ENCODE data around the gene DLGAP1. TPM values are rescaled to one million over a fixed set of nuclear protein-coding genes. Genes with fewer than 3 reads are reported as not detected.

Gene DLGAP1
- total and polyA plus RNA-seq, 4 donors = 0.06 to 1.2 (median 0.17) TPM; not detected in 1

GRCh38 chr18:4146797-4147196, 308.3 kb downstream of the DLGAP1 start (continued):
- no peak for TF ChIP-seq ZBTB33 (IDR thresholded peaks at IDR 0.05)
- TF ChIP-seq RAD21 (IDR thresholded peaks at IDR 0.05) = no peak

- no peaks in the 10 kb centered on the region for H3K36me3 ChIP-seq (ENCODE audit: control insufficient read depth in 4 of 4, insufficient read depth in 3 of 4, low read depth in 1 of 4, low read length in 3 of 4)
- H3K27me3 ChIP-seq (ENCODE audit: control insufficient read depth in 4 of 4, insufficient read depth in 4 of 4, low read length in 3 of 4) = no peaks in the 10 kb centered on the region
- H3K9me3 ChIP-seq (ENCODE audit: control insufficient read depth in 4 of 4, low read length in 3 of 4) = no peaks in the 10 kb centered on the region
- 60% methylated on average over 1 of the region's 1 CpG for WGBS
- no peak for DNase-seq (ENCODE audit: low spot score)
- H3K4me1 ChIP-seq (ENCODE audit: control insufficient read depth in 4 of 4, insufficient read depth in 4 of 4, low read length in 3 of 4) = no peaks in the 10 kb centered on the region
- no peak overlapping the region for H3K9ac ChIP-seq (ENCODE audit: low read depth in 1 of 2, low read length in 2 of 2)
- H3K27ac ChIP-seq (ENCODE audit: low read depth in 1 of 2, low read length in 2 of 2) = no peak overlapping the region
- H3K4me3 ChIP-seq (ENCODE audit: low read depth in 1 of 3, low read length in 3 of 3) = no peak overlapping the region
- no peak for TF ChIP-seq EGR1 (IDR thresholded peaks at IDR 0.05; ENCODE audit: low read depth in 2 of 2)
- TF ChIP-seq YY1 (IDR thresholded peaks at IDR 0.05) = no peak
- TF ChIP-seq NR2F2 (IDR thresholded peaks at IDR 0.05) = no peak
- no peak for TF ChIP-seq MAX (IDR thresholded peaks at IDR 0.05)
- no peak for TF ChIP-seq FOXA2 (IDR thresholded peaks at IDR 0.05)
Observed at GRCh38 chr18:4144201-4144600, 310.9 kb downstream of the DLGAP1 start.

GRCh38 chr18:4143585-4143984, 311.5 kb downstream of the DLGAP1 start:
- Histone ChIP-seq H3K9me3 (ENCODE audit: control insufficient read depth in 4 of 4, low read length in 3 of 4) (no peaks in the 10 kb centered on the region), H3K36me3 (ENCODE audit: control insufficient read depth in 4 of 4, insufficient read depth in 3 of 4, low read depth in 1 of 4, low read length in 3 of 4) (no peaks in the 10 kb centered on the region), H3K4me3 (ENCODE audit: low read depth in 1 of 3, low read length in 3 of 3) (no peak overlapping the region), H3K9ac (ENCODE audit: low read depth in 1 of 2, low read length in 2 of 2) (no peak overlapping the region), H3K4me1 (ENCODE audit: control insufficient read depth in 4 of 4, insufficient read depth in 4 of 4, low read length in 3 of 4) (no peaks in the 10 kb centered on the region), H3K27ac (ENCODE audit: low read depth in 1 of 2, low read length in 2 of 2) (no peak overlapping the region), H3K27me3 (ENCODE audit: control insufficient read depth in 4 of 4, insufficient read depth in 4 of 4, low read length in 3 of 4) (no peaks in the 10 kb centered on the region)
- 96% methylated on average over 1 of the region's 1 CpG for WGBS
- no peak for DNase-seq (ENCODE audit: low spot score)
- TF ChIP-seq FOXA2 (IDR thresholded peaks at IDR 0.05) = no peak
- TF ChIP-seq GABPA (IDR thresholded peaks at IDR 0.05 in 1 of 2, conservative IDR thresholded peaks at IDR 0.05 in 1 of 2) = no peak
- TF ChIP-seq ATF3 (IDR thresholded peaks at IDR 0.05) = no peak
- TF ChIP-seq SP1 (IDR thresholded peaks at IDR 0.05) = no peak
- no peak for TF ChIP-seq ZBTB33 (IDR thresholded peaks at IDR 0.05)
- no peak for TF ChIP-seq REST (IDR thresholded peaks at IDR 0.05)
- no peak for TF ChIP-seq EGR1 (IDR thresholded peaks at IDR 0.05; ENCODE audit: low read depth in 2 of 2)
- TF ChIP-seq NR2F2 (IDR thresholded peaks at IDR 0.05) = no peak
- no peak for TF ChIP-seq YY1 (IDR thresholded peaks at IDR 0.05)
- no peak for TF ChIP-seq RAD21 (IDR thresholded peaks at IDR 0.05)
- TF ChIP-seq TAF1 (conservative IDR thresholded peaks at IDR 0.05) = no peak
- no peak for TF ChIP-seq HNF4G (IDR thresholded peaks at IDR 0.05)
- no peak for TF ChIP-seq JUND (IDR thresholded peaks at IDR 0.05)
- TF ChIP-seq FOXA1 (IDR thresholded peaks at IDR 0.05) = no peak
- TF ChIP-seq CTCF (IDR thresholded peaks at IDR 0.05; ENCODE audit: low read depth, low read length, missing input control) = no peak
- TF ChIP-seq RXRA (IDR thresholded peaks at IDR 0.05) = no peak
- TF ChIP-seq HNF4A (conservative IDR thresholded peaks at IDR 0.05) = no peak
- no peak for TF ChIP-seq MAX (IDR thresholded peaks at IDR 0.05)

Measured in liver (tissue), 9 donors.